Stimulated activated CD8-positive, alpha-beta memory T cell treated with anti-CD3 and anti-CD28 coated beads, Interleukin-15, amount 100 ng/mL, for 1 hour (primary cell): ENCODE results near the gene DLD.
"Not testable (repeated sequence)": the region's sequence is repeated elsewhere in the genome, so short reads cannot be mapped to it uniquely, and the experiment has no call there.

Experiments
- DNase-seq: peaks from one replicate; pipeline ENCODE4 v3.0.0-alpha.2; 2020; ENCODE audit warnings: low read depth

Gene DLD

DNA sequence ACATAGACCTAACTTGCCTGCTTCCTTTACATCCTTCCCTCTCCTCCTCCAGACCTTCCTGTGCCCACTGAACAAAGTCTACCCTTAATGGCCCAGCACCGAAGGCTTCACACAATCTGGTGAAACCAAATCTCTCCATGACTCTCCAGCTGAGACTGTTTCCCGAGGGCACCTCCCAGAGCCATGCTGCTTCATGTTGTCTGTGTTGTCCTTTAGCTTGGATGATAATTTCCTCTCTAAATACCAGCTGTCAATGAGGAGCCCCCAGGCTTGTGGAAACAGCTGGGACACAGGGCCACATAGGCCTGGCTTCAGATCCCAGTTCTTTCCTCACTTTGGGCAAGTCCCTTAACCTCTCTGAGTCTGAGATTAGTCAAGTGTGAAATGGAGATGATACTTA is 54.3 kb downstream of the DLD start:
- DNase-seq = no peak

DNA sequence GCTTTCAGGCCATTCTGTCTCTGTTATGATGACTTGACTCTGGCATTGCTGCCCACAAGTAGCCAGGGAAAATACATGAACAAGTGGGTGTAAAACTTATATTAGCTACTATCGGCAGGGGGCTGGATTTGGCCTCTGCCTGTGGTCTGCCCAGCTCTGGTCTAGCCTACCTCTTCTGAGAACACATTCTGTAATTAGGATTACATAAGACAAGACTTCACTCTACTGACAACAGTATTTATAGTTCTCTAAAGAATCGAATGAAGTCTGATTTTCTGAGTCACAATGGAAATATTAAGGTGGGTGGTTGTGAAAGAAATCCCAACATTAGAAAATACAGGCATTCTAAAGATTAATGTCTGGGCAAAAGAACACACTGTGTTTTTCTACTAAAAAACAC is 55.5 kb downstream of the DLD start:
- no peak for DNase-seq

DNA sequence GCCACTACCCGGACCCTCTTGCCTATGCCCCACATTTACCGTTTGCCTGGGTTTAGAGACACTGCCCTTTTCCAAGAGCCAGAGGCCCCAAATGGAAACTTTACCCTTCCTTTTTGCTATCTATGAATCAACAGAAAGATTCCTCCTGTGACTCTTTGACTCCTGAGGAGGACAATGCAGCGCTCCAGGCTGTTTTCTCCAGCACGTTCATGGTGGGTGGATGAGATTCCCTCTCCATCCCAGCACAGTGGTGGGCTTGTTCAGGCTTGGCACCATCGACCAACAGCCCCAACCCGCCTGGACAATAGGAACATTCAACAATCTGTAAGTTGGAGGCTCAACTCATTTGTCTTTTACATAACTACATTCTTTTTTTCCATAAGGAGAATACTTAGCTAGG is 55.9 kb downstream of the DLD start:
- no peak for DNase-seq

DNA sequence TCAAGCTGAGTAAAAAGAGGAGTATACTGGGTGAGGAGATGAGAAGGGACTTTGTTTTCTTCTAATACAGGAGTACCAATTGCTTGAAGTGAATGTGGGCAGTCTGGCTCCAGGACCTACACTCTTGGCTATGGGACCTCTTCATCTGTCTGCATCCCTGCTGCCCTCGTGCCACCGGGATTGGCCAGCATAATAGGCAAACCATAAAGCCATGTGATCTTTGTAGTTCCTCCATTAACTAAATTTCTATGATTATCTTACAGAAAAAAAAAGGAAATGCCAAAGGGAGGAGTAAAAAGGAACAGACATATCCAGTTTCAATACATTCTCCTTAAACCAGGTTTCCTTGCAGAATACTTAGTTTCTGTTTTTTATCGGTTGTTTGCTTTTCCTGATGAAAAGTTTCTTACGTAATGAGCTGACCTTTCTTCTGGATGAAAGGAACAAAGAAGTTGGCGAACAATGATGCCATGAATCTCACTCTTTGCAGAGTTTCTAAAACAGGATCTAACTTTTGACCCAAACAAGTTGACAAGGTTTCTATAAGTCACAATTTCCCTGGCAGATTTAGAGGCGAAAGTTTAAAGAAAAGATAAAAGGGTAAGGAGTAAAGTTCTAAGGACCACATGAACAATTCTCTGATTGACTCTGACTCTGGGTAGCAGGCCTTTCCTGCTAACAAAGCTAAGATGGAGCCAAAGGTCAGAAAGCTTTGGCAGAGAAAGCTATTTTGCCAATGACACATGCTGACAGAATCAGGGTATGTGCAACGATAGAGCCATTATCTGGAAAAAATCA is 57.9 kb downstream of the DLD start:
- DNase-seq = no peak

DNA sequence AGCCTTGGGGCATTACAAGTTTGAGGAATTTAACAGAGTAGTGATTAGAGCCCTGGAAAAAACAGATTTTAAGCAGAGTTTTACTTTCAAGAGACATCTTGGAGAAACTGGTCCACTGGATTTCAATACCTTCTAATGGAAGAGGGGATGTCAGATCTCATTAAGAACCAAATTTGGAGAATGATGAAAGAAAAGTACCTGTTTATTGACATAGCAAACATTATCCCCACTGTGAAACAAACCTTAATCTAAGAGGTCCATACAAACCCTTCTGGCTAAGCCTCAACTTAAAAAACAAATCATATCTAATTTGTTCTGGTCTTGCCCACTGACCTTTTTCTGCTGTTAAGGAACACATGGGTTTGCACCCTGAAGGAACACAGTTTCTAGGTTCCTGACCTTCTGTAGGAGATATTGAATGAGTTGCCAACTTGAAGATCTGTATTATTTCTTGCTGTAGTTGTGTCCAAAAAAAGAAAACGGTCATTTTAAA is 58.5 kb downstream of the DLD start:
- DNase-seq = no peak

DNA sequence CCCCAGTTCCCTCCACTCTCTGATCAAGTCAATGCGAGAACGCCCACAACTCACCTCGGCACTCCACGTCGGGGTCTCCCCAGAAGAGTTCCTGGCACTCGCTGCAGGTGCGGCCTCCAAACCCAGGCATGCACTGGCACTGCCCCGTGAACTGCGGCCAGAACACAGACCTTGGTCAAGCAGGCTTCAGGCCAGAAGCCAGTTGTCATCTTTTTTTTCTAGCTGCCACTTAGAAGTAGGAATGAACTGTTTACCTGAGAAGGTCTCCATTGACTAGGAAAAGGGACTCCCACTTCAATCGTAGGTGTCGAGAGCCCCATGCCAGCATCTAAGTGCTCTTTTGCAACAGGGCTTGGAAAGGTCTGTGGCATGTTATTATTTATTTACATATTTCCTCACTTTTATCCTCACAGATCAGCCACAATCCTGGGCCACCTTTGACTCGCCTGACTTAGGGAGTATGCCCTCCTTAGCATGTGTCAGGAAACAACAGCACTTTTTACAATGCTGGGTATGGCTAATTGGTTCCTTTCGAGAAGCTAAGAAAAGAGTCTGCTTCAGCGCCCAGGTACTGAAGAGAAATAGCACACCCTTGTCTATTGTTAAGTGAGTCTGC is 60.3 kb downstream of the DLD start:
- no peak for DNase-seq

DNA sequence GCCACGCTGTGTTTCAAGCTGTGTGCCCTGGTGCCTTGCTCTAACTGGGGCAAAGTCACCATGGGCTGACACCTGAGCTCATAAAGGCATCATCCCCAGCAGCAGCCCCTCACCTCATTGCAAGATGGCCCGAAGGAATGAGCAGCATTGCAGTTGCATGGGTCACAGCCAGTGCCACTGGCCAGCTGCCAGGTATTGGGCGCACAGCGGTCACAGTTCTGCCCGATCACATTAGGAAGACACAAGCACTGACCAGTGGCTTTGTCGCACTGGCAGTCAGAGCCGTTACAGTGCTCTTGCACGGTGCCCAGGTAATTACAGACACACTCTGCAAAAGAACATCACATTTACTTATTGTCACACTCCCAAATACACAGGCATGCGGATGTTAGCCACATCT is 60.9 kb downstream of the DLD start:
- DNase-seq = no peak

DNA sequence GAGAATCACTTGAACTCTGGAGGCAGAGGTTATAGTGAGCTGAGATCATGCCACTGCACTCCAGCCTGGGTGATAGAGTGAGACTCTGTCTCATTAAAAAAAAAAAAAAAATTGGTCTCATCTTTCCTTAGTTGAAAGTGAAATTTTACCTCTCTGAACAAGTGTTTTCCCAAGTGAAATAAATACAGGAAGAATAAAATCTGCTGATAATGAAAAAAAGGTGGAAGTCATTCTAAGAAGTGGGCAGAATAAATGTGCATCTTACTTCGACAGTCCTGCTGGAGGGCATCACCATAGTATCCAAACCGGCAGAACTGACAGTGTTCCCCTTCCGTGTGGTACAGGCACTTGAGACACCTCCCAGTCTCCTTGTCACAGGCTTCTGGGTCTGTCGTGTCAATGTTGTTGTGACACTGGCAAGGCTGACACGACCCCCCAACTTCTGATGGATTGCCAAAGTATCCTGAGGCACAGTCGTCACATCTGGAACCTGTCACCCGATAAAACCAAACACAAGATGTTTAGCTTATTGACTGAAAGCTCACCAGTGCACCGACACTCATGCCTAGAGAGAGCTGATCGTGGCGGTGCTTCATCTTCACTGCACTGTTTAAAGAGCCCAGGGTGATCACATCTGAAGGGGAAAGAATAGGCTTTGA is 62.4 kb downstream of the DLD start:
- DNase-seq = no peak

DNA sequence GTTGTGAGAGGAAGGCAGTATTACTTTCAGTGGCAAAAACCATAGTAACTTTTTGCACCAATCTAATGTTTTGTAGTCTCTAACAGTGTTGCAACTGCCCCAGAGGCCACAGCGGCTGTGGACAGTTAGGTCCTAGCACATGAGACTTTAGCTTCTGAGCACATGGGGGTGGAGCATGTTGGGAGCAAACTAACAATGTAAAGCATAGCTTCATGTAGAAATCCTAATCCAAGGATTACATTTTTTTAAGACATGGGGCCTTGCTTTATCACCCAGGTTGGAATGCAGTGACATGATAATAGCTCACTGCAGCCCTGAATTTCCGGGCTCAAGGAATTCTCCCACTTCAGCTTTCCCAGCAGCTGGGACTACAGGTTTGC is 62.9 kb downstream of the DLD start:
- DNase-seq = no peak

DNA sequence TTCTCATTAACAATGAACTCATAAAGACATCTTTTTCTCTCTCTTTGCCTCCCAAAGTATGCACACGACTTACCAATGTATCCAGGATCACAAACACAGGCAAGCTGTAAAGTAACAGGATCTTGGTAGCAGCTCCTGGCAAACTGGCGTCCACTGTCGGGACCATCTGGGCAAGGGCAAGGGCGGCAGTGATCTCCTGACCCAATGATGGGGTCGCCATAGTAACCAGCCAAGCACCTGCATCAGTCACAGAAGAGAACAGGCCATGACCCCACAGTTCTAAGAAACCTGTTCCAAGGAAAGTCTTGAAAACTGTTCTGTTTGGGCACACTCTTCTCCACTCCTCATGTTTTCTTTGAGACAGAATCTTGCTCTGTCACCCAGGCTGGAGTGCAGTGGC is 64.4 kb downstream of the DLD start:
- DNase-seq = no peak

DNA sequence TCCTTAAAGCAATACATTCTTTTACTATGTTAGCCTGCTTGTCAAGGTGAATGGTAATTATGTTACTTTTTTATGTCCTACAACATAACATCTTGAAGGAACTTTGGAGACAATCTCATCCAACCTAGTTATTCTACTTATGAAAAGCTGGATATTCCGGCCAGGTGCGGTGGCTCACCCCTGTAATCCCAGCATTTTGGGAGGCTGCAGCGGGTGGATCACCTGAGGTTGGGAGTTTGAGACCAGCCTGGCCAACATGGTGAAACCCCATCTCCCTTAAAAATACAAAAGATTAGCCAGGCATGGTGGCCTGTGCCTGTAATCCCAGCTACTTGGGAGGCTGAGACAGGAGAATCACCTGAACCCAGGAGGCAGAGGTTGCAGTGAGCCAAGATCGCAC is 66.0 kb downstream of the DLD start:
- DNase-seq = not testable (repeated sequence)

DNA sequence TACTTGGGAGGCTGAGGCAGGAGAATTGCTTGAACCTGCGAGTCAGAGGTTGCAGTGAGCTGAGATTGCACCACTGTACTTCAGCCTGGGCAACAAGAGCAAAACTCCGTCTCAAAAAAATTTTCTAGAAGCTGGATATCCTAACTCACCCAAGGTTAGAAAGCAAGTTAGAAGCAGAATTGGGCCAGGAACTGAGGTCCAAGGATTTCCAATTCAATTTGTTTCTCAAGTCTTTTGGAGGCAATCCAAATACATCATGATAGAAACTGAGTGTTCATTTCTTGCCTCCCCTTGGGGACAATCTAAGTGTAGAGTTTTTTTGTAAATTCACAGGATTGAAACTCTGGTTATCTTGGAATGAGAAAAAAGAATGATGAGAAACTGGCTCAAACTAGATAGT is 66.5 kb downstream of the DLD start:
- DNase-seq = no peak

DNA sequence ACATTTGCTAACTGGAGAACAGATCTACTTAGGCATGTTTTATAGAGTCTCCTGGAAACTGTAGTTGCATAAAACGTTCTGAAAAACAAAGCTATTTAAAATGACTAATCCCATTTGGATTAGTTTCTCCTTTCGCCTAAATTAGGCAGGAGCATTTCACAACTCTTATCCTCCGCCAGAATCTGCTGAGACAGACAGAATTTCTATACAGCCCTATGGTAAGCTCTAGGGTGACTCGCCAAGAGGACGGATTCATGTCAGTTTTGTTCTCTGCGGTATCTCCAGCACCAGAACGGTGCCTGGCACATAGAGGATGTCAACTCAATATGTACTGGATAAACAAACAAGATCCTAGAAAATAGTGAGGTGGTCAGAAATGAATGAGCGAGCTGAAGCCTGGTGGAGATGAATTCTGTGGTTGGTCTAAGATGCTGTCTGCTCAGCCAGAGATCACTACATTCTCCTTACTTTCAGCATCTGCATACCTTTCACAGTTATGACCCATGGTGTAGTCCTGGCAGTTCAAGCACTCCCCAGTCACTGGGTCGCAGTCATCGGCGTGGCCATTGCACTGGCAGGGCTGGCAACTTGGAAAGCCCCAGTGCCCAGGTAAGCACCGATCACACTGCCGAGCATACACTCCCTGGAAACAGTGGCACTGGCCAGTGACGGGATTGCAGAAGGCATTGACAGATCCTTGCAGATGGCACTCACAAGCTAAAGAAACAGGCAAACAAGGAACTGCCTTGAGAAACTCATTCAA is 68.0 kb downstream of the DLD start:
- no peak for DNase-seq

DNA sequence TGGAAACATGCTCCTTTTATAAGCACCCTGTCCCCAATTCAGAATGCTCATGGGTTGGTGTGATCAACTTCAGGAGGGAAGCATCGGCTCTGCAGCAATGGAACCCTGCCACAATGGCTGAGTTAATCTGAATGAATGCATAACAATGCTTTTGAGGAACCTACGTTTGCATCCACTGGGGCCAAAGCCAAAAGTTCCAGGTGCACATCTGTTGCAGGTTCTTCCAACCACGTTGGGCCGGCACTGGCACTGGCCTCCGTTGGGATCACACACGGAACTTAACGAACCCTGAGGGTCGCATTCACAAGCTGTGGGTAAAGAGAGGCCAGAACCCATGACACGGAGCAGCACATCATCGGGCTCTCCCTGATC is 68.5 kb downstream of the DLD start:
- DNase-seq = no peak

DNA sequence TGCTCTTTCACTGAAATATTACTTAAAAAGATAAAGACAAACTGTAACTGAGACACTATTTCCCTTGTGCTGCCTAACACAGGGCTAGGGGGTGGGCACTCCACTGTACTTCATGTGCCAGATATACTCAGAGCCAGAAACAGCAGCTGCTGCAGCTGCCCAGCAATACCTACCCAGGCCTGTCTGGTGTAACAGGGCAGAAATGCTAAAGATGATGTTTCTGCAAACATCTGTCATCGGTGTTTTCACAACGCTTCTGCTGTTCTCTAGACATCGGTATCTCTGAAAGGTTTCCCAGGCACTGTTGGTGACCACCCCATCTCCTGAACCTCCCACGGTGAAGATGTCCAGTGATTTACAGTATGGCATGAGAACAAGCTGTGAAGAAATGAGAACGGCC is 69.3 kb downstream of the DLD start:
- DNase-seq = no peak

DNA sequence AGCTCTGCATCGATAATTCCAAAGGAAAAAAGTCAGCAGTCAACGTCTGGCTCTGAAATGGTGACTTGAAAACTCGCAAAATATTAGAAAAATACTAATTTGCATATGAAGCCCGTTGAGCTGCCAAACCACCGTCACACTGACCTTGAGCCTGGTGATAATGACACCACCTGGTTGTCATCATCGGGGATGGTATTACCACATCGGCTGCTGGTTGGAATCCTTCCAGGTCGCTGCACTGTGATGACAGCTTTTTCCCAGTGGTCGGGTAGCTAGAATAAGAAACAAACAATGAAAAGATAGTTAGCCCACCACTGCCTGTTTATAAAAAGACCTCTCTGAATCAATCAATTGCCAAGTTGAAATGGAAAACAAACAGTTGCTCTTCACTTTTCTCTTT is 70.4 kb downstream of the DLD start:
- DNase-seq = no peak

DNA sequence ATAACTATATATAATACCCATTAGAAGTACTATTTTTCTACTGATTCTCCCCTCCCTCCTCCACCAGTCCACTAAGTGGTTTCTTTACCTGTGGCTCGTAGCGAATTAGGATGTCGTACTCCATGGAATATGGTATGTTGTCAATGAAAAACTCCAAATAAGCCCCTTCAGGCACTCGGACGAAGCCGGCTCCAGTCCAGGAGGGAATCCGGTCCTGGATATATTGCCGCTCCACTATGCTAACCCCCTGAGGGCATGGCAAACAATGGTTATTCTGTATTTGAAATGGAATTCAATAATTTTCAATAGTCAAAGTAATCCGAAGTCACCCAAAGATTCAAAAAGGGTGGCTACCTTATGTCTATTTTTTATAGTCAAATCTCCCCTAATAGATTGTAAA is 71.8 kb downstream of the DLD start:
- DNase-seq = no peak

DNA sequence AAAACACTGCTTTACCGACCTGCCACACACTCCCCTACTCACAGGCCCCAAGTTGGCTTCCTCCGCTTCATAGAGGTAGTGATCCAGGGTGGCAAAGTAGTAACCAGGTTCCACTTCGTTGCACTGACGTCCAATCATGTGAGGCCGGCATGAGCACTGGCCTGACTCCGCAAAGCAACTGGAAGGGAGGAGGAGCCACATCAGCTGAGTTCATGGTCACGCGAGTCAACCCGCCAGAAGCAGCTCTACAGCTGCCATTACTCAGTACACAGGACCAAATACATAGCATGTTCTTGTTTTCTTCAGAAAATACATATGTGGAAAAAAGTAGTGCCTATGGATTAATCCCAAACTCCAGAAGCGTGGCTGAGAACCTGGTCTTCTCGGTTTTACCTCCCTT is 73.5 kb downstream of the DLD start:
- no peak for DNase-seq

DNA sequence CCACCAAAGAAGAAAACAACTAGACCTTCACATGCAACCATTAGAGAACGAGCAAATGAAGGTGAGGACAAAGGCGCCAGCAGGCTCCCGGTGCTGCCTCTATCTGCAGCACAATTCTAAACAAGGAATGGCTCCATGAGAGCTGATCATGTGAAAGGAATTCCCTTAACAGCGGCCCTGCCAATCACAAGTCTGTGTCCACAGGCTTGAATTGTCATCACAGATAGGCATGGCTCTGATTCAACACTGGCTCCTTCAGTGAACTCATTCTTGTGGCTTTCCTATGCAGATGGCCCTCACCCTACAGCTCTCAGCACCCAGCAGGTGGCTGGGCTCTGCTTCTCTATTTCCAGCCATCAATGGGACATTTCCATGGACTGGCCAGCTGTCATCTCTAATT is 75.7 kb downstream of the DLD start:
- DNase-seq = no peak

DNA sequence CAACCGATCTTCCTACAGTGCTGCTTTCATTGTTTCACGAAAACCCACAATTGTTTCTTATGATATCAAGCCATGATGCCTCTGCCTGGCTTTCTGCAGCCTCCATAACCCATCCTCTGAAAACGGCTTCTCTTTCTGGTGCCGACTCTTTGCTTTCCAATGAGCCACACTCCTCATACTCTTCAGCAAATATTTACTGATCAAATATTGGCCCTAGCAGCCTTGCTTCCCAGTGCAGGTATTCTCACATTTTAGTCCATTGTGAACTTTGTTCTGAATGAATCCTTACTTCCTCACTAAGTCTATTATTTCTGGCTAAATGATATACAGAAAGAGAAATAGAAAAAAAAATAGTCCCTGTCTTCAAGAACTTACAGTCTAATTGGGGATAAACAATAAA is 76.4 kb downstream of the DLD start:
- DNase-seq = no peak

DNA sequence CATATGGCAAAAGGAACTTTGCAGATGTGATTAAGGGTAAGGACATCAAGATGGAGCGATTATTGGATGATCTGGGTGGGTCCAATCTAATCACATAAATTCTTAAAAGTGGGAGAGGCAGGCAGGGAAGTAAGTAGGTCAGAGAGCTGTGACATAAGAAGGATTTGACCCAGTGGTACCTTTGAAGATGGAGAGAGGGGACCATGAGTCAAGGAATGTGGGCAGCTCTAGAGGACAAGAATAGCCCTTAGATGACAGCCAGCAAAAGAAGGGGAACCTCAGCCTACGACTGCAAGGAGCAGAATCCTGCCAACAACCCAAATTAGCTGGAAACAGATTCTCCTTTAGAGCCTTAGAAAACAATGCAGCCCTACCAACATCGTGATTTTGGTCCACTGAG is 77.5 kb downstream of the DLD start:
- DNase-seq = no peak

DNA sequence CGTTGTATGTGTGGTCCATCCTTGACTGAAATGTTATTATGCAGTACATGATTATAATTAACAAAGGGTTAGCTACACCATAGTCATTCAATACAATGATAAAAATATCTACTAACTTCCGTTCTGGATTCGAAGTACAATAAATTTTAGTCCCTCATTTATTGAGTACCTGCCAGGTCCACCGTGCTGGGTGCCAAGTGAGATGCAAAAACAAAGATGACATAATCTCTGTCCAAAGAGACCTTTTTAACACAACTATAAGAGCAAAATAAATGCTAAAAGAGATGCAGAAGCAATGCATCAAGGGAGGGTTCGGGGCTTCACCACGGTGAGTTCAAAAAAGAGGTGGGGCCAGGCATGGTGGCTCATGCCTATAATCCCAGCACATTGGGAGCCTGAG is 78.9 kb downstream of the DLD start:
- no peak for DNase-seq
